IPS DF 6.9 (cell line): ENCODE results near the gene TIMELESS.

Experiments
- DNase-seq: peaks from one replicate; pipeline ENCODE4 v3.0.0-alpha.2; 2013; ENCODE audit warnings: low read depth, low spot score
- H3K27ac ChIP-seq: one replicate; pipeline ENCODE4 v1.5.1; 2013; ENCODE audit warnings: low read length, control low read depth
- H3K27me3 ChIP-seq: 2 replicates; pipeline ENCODE4 v1.6.1; 2013; ENCODE audit warnings: mild to moderate bottlenecking, low read length; ENCODE audit not compliant: control insufficient read depth, insufficient read depth
- H3K36me3 ChIP-seq: 2 replicates; pipeline ENCODE4 v1.6.1; 2013; ENCODE audit warnings: low read length; ENCODE audit not compliant: control insufficient read depth, insufficient read depth
- H3K4me1 ChIP-seq: 2 replicates; pipeline ENCODE4 v1.6.1; 2013; ENCODE audit warnings: low read length; ENCODE audit not compliant: control insufficient read depth, insufficient read depth
- H3K4me3 ChIP-seq: 2 replicates; pipeline ENCODE4 v1.5.1; 2013; ENCODE audit warnings: mild to moderate bottlenecking, low read length
- H3K9me3 ChIP-seq: 2 replicates; pipeline ENCODE4 v1.6.1; 2013; ENCODE audit warnings: low read length, inconsistent platforms; ENCODE audit not compliant: control insufficient read depth, insufficient read depth
- WGBS: extraction: QIAGEN DNeasy Blood & Tissue Kit; methylation state at CpG from one replicate; pipeline ENCODE4 v1.1.7; 2013; ENCODE audit warnings: mixed read lengths, missing lambda C conversion rate; ENCODE audit not compliant: insufficient read length, insufficient coverage; 5-methylcytosine and 5-hydroxymethylcytosine counted together

The TIMELESS gene

GRCh38 chr12:56431850-56432249 lies 17.4 kb downstream of the TIMELESS start:
- no CpG with 5 or more reads among the region's 3 CpGs for WGBS
- no peaks in the 10 kb centered on the region for H3K9me3 ChIP-seq
- no peak for DNase-seq
- H3K27me3 ChIP-seq: no peaks in the 10 kb centered on the region
- H3K36me3 ChIP-seq: peaks cover 31% of the 10 kb centered on the region
- no peak overlapping the region for H3K27ac ChIP-seq
- no peaks in the 10 kb centered on the region for H3K4me1 ChIP-seq
- no peak overlapping the region for H3K4me3 ChIP-seq

GRCh38 chr12:56431288-56431687 lies 17.9 kb downstream of the TIMELESS start:
- DNase-seq: no peak
- H3K36me3 ChIP-seq: peaks cover 31% of the 10 kb centered on the region
- no CpG with 5 or more reads among the region's 11 CpGs for WGBS

GRCh38 chr12:56425940-56426438 lies 23.2 kb downstream of the TIMELESS start:
- Histone ChIP-seq H3K9me3 (no peaks in the 10 kb centered on the region), H3K4me1 (no peaks in the 10 kb centered on the region), H3K36me3 (peaks cover 48% of the 10 kb centered on the region), H3K27ac (no peak overlapping the region), H3K27me3 (no peaks in the 10 kb centered on the region), H3K4me3 (no peak overlapping the region)
- DNase-seq: no peak
- no CpG with 5 or more reads among the region's 3 CpGs for WGBS

More at GRCh38 chr12:56431288-56431687, 17.9 kb downstream of the TIMELESS start:
- Histone ChIP-seq H3K9me3 (no peaks in the 10 kb centered on the region), H3K4me3 (no peak overlapping the region), H3K27me3 (no peaks in the 10 kb centered on the region), H3K27ac (no peak overlapping the region), H3K4me1 (no peaks in the 10 kb centered on the region)

GRCh38 chr12:56425193-56425592 lies 24.0 kb downstream of the TIMELESS start:
- Histone ChIP-seq H3K36me3 (peaks cover 48% of the 10 kb centered on the region), H3K9me3 (no peaks in the 10 kb centered on the region), H3K4me1 (no peaks in the 10 kb centered on the region), H3K27me3 (no peaks in the 10 kb centered on the region), H3K4me3 (no peak overlapping the region), H3K27ac (no peak overlapping the region)
- WGBS: no CpG with 5 or more reads among the region's 1 CpG
- DNase-seq: no peak

GRCh38 chr12:56420411-56420810 lies 28.8 kb downstream of the TIMELESS start:
- no peak overlapping the region for H3K27ac ChIP-seq
- no peak for DNase-seq
- peaks cover 32% of the 10 kb centered on the region for H3K36me3 ChIP-seq
- no peaks in the 10 kb centered on the region for H3K27me3 ChIP-seq
- H3K9me3 ChIP-seq: no peaks in the 10 kb centered on the region
- H3K4me1 ChIP-seq: no peaks in the 10 kb centered on the region
- no CpG with 5 or more reads among the region's 6 CpGs for WGBS
- no peak overlapping the region for H3K4me3 ChIP-seq

GRCh38 chr12:56417739-56418138 lies 31.5 kb downstream of the TIMELESS start:
- H3K36me3 ChIP-seq: peaks cover 19% of the 10 kb centered on the region
- H3K27ac ChIP-seq: no peak overlapping the region
- H3K4me1 ChIP-seq: no peaks in the 10 kb centered on the region
- H3K9me3 ChIP-seq: no peaks in the 10 kb centered on the region
- H3K27me3 ChIP-seq: no peaks in the 10 kb centered on the region
- WGBS: no CpG with 5 or more reads among the region's 11 CpGs
- DNase-seq: no peak
- no peak overlapping the region for H3K4me3 ChIP-seq

GRCh38 chr12:56414401-56414800 lies 34.8 kb downstream of the TIMELESS start:
- Histone ChIP-seq H3K4me1 (no peaks in the 10 kb centered on the region), H3K36me3 (peaks cover 3% of the 10 kb centered on the region; the same call in 1 of the 2 replicates), H3K9me3 (no peaks in the 10 kb centered on the region), H3K27me3 (no peaks in the 10 kb centered on the region), H3K27ac (no peak overlapping the region), H3K4me3 (no peak overlapping the region)
- no CpG with 5 or more reads among the region's 3 CpGs for whole genome bisulfite sequencing
- DNase-seq: no peak

- DNase-seq: no peak
- WGBS: no CpG with 5 or more reads among the region's 7 CpGs
- H3K27me3 ChIP-seq: no peaks in the 10 kb centered on the region
- H3K4me1 ChIP-seq: no peaks in the 10 kb centered on the region
- H3K36me3 ChIP-seq: peaks cover 3% of the 10 kb centered on the region; the same call in 1 of the 2 replicates
- H3K9me3 ChIP-seq: no peaks in the 10 kb centered on the region
- no peak overlapping the region for H3K4me3 ChIP-seq
- H3K27ac ChIP-seq: no peak overlapping the region
Measured at GRCh38 chr12:56413392-56413791, 35.8 kb downstream of the TIMELESS start.

- WGBS: no CpG with 5 or more reads among the region's 6 CpGs
- no peak overlapping the region for H3K4me3 ChIP-seq
- DNase-seq: no peak
- no peaks in the 10 kb centered on the region for H3K4me1 ChIP-seq
- H3K36me3 ChIP-seq: no peaks in the 10 kb centered on the region; the same call in 1 of the 2 replicates
- no peaks in the 10 kb centered on the region for H3K9me3 ChIP-seq
- no peak overlapping the region for H3K27ac ChIP-seq
- H3K27me3 ChIP-seq: no peaks in the 10 kb centered on the region
Measured at GRCh38 chr12:56411781-56412639, 37.2 kb downstream of the TIMELESS start.

GRCh38 chr12:56410768-56411167 lies 38.5 kb downstream of the TIMELESS start:
- Histone ChIP-seq H3K4me3 (no peak overlapping the region), H3K36me3 (no peaks in the 10 kb centered on the region; the same call in 1 of the 2 replicates), H3K4me1 (no peaks in the 10 kb centered on the region), H3K27ac (no peak overlapping the region), H3K9me3 (no peaks in the 10 kb centered on the region), H3K27me3 (no peaks in the 10 kb centered on the region)
- DNase-seq: no peak
- WGBS: no CpG with 5 or more reads among the region's 4 CpGs
